GM21528 (cell line): ENCODE data around the gene OSER1.
A peak's percentile ranks its signal among the peaks of the same experiment; 100 is the strongest.
"Not testable (repeated sequence)": the region's sequence is repeated elsewhere in the genome, so short reads cannot be mapped to it uniquely, and the experiment has no call there.

Source experiments
- ATAC-seq: cut with Tn5 transposase; IDR thresholded peaks from one replicate; pipeline ENCODE4 v1.9.1; 2021; ENCODE audit warnings: mild to moderate bottlenecking, moderate library complexity; ENCODE audit not compliant: unreplicated experiment, low FRiP score

The OSER1 gene

DNA sequence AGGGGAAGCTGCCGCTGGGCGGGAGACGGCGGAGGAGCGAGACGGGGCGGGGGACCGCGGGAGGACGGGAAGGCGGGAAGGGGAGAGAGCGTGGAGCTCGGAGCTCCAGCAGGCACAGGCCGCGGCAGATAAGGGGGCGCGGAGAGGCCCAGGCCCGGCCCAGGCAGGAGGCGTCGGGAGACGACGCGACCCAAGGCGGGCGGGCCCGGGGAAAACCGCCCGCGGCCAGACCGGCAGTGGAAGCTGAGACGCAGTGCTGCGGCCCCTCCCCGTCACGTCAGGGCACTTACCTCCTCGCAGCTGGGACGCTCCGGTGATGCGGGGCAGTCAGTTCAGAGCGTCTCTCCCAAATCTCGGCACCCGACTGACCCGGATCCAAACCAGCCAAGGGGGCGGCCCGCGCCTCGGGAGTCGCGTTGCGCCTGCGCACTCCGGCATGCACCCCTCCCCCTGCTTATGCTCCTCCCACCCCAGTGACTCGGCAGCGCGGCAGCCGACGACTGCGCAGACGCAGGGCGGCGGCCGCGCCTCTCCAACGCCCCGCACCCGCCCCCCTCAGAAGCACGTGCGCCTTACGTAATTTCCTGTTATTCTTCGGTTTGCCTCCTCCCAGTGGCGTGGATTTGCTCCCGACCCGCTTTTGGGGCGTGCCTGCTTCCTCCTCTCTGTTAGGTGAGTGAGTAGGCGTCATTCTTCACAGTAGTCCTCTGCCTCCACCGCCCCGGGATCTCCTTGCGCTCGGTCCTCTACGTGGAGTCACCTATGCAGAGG, at the start of gene OSER1:
TSS of gene OSER1 (minus strand) at position 366 of the 771 bp plus-strand sequence. CDS start 3,814 bp downstream, outside the sequence.
- ATAC-seq = peak; percentile 80

DNA sequence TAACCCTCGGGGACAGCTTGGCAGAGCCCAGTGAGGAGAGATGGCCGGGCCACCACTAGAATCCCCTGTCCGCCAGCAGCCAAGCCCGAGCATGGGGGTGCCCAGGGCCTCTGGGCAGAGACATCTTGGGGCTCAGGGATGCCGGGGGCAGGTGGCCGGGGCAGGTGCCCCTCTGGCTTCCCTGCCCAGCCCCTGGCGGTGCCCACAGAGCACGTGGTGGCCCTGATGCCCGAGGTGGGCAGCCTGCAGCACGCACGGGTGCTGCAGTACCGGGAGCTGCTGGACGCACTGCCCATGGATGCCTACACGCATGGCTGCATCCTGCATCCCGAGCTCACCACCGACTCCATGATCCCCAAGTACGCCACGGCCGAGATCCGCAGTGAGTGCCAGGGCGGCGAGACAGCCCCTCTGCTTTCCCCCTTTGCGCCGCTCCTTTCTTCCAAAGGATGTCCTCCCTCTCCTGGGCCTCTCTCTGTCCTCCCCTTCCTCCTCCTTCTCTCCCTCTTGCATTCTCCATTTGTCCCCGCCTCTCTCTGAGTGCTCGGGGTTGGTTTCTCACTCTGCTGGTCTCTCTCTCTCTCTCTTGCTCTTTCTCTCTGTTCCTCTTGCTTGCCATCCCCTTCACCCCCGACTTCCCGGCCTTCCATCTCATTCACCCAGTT, 47.8 kb upstream of the OSER1 start:
- no peak for ATAC-seq

DNA sequence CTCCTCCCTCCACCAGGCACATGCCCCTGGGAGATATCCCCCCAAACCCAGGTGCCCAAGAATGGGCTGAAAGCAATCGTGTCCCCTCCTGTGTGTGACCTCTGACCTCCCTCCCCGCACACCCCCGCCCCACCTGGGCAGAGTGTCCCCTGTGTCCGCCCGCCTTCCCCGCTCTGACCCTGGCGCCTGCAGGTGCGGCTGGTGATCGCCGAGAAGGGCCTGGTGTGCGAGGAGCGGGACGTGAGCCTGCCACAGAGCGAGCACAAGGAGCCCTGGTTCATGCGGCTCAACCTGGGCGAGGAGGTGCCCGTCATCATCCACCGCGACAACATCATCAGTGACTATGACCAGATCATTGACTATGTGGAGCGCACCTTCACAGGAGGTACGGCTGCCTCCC, 46.4 kb upstream of the OSER1 start:
- ATAC-seq = no peak

DNA sequence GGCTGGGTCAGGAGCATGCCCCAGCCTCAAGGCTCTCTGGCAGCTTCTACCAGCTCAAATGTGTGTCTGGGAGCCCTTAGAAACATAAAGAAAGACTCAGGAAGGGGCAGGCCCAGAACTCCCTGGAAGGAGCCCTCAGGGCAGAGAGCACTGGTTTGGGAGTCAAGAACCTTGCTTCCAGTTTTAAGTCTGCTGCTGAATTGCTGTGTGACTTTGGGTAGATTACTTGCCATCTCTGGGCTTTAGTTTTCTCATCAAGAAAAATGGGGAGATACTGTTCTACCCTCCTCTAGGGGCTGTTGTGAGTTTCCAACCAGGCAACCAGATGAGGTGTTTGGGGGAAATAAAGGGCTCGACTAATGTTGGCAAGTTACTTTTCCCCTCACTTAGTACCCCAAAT, 45.4 kb upstream of the OSER1 start:
- ATAC-seq = no peak

DNA sequence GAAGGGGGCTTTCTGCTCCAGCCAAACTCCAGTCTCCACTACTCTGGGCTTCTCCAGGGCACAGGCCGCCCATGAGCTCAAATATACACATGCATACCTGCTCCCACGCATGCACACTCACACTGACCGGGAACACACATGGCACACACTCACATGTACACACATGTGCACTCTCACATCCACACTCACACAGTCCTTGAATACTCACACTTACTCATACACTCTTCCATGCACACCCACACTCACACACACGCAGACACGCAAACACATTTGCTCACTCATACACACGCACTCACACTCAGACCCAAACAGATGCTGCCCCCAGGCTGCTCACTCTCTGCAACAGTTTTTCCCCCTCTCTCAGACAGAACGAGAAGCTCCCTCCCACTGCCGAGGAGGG, 43.5 kb upstream of the OSER1 start:
- no peak for ATAC-seq

DNA sequence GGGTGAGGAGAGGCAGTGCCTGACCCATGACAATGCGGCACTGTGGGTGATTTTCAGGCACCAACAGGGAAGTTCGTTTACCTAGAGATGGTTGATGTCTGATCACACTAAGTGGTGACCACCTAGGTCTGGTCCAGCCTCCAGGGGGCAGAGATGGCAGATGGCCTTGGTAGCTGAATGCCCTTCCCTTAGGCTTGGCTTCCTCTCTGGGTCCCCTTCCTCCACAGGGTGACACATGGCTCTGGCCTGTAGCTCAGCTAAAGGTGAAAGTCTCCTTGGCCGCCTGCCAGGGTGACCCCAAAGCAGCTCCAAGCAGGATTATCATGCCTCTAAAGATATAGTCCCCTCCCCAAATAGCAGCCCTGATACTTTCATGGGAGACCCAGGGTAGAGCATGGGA, 43.0 kb upstream of the OSER1 start:
- ATAC-seq = no peak

DNA sequence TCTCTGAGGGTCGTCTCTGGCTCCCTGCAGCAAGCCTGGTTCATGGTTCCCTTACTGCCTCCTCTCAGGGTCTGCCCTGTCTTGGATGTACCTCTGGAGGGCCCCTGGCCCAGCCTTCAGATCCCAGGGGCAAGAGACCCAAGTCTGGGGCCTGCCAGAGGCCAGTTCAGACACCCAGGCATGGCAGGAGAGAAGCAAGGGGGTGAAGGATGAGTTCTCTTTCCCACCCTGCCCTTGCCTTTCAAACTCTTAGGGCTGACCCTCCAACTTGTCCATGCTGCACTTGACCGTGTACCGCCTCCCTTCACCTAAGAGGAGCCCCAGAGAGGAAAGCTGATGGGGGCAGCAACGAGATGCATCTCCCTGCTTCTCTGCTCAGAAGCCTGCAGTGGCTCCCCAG, 40.7 kb upstream of the OSER1 start:
- no peak for ATAC-seq

DNA sequence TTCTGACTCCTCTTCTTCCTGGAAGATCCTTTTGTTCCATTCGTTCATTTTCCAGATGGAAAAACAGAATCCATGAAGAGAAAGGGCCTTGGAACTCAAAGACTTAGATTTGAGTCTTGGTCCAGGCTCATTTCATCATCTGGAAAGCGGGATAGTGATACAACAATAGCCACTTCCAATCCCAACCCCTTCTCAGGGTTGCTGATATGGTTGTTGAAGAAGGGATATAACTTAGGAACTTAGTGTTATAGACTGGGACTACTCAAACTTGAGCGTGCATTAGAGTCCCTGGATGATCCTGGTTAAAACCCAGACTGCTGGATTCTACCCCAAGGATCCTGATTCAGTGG, 37.8 kb upstream of the OSER1 start:
- ATAC-seq = no peak

DNA sequence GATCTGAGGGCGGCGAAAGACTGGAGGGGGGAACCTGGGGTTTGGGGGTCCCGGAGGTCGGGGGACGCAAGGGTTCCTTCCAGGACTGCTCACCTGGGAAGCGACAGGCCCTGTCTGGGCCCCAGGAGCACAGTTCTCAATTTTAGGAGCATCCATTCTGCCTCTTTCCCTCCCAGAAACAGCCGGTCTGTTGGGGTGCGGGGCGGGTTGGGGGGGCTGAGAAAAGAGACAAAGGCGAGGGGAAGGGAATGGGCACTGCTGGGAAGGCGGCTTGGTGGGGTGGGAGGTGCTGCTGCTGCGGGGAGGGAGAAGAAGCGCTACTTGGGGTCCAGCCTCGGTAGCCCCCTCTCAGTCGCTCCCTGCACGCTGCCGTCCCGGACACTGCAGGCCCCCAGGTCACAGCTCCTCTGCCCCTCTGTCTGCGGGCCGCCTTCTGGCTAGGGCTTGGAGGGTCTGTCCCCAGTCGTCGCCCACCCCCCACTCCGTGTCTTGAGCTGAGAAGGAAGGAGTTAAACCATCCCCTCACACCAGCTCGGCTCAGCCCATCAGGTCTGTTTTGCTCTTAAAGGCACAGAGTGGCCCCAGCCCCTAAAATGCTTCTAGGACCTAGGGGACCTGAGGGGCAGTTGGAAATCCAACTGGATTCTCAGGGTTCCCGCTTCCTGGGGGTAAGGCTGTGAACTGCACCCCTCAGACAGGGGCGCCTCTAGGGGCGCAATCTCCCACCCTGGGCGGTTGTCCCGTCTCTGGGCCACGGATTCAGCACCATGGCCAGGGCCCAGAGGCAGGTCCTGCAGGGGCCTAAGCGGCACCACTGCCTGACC, 37.2 kb upstream of the OSER1 start:
- no peak for ATAC-seq

DNA sequence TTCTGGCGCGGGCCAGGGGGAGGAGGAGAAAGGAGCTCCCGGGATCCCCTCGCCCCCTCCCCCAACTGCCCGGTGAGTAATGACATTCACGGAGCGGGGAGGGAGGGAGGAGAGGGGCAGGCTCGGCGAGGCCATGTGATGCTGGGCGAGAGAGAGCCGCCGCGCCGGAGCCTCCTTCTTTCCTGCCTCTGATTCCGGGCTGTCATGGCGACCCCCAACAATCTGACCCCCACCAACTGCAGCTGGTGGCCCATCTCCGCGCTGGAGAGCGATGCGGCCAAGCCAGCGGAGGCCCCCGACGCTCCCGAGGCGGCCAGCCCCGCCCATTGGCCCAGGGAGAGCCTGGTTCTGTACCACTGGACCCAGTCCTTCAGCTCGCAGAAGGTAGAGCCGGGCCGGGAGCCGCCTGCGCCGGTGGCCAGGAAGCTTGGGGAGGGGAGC, 36.6 kb upstream of the OSER1 start, which contains the start of gene GDAP1L1:
TSS of gene GDAP1L1 (plus strand) at position 178 of the 441 bp plus-strand sequence. CDS start at position 205, 27 bp downstream.
- ATAC-seq = no peak

DNA sequence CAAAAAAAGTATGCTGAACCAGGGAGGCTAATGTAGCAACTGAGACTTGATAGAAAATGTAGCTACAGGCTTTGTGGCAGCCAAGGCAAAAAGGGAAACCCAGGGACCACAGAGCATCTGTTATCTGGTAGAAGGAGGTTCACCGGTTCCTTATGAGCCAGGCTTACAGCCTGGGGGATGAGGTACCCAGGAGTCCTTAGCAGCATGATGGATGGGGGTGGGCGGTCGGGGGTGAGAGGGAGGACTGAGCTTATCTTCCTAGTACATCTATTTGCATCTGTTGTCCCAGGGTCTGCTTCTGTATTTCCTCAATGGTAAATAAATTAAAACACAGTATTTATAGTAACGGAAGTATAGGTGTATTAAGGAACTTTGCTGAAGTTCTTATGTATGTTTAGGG, 35.4 kb upstream of the OSER1 start:
- ATAC-seq = no peak

DNA sequence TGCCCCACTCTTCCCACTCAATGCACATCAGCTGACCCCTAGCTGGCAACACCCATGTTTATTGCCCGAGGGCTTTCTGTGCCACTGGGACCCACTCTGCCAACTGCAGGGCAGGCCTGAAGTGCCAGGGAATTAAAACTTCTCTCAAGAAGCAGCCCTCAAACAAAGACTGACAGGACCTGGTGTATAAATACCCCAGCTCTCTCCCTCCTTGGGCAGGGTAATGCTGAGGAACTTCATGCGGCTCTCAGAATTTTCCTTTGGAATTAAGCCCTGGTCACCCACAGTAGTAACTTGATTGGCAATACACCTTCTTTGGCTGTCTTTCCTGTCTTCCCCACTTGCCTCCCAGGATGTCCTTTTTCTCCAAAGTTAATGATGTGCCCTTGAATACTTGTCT, 31.2 kb upstream of the OSER1 start:
- no peak for ATAC-seq

DNA sequence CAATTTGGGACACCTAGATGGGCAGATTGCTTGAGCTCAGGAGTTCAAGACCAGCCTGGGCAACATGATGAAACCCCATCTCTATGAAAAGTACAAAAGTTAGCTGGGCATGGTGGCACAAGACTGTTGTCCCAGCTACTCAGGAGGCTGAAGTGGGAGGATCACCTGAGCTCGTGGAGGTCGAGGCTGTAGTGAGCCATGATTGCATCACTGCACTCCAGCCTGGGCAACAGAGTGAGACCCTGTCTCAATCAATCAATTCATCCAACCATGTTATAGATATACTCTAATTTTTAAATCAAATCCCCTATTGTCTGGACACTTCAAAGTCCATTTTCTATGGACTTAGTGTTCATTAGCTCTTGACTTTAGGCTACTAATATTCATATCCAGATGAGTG, 26.3 kb upstream of the OSER1 start:
- ATAC-seq = not testable (repeated sequence)

DNA sequence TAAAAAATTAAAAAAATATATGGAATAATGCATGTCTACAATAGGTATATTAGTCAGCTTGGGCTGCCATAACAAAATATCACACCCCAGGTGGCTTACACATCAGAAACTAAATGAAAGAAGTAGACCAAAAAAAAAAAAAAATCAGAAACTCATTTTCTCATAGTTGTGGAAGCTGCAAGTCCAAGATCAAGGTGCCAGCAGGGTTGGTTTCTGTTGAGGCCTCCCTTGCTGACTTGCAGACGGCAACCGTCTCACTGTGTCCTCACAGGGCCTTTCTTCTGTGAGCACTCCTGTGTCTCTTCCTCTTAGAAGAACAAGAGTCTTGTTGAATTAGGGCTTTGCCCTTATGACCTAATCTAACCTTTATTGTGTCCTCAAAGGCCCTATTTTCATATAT, 25.1 kb upstream of the OSER1 start:
- ATAC-seq = no peak

DNA sequence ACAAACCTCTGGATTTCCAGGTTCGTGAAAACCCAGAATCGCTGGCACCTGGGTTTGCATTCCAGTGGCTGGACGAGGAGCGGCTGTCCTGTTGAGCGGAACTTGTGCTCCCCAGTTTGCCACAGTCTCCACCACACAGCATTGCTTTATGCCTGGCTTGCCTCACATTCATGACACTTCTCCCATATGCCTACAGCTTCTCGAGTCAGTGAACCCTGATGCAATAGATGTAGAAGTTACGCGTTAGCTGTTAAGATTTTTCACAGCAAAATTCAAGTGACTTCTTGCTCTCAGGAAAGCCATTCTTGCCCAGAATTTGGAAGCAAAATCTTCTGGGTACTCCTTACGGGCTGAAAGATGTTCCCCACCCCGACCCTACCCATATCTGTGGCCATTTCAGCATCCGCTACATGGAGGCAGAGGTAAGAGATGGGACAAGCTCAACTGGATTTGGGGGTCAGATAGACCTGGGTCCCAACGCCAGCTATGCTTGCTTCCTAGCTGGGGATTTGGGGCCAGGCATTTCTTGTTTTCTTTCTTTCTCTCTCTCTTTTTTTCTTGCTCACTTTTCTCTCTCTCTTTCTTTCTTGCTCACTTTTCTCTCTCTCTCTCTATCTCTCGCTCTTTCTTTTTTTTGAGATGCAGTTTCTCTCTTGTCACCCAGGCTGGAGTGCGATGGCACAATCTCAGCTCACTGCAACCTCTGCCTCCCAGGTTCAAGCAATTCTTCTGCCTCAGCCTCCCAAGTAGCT, 24.2 kb upstream of the OSER1 start:
- no peak for ATAC-seq

DNA sequence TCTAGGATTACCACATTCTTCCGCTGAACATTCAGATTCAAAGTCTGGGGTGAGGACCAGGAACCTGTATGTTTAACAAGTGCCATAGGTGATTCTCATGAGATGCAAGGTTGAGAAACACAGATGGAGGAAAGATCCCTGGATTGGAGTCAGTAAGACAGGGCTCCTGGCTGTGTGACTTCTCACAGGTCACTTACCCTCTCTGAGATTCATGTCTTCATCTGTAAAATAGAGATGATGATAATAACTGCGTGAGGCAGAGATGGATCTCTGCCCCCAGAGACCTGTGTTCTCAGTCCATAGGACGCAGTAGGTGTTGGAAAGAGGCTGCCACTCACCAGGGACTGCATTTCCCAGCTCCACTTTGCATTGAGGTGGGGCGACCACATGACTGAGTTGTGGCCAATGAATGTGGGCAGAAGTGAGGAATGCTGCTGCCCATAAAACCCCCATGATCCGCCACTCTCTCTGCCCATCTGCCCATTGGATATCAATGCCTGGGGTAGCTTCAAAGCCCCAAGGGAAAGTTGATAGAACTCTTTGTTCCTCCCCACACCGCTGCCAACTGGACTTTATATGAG, 23.0 kb upstream of the OSER1 start:
- no peak for ATAC-seq

DNA sequence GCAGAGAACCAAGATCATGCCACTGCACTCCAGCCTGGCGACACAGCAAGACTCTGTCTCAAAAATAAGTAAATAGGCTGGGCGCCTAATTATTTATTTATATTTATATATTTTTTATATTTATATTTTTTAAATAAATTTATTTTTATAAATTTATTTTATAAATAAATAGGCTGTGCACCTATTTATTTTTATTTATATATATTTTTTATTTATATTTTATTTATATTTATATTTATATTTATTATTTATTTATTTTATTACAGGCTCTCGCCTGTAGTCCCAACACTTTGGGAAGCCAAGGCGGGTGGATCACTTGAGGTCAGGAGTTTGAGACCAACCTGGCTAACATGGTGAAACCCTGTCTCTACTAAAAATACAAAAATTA, 21.9 kb upstream of the OSER1 start:
- not testable (repeated sequence) for ATAC-seq

DNA sequence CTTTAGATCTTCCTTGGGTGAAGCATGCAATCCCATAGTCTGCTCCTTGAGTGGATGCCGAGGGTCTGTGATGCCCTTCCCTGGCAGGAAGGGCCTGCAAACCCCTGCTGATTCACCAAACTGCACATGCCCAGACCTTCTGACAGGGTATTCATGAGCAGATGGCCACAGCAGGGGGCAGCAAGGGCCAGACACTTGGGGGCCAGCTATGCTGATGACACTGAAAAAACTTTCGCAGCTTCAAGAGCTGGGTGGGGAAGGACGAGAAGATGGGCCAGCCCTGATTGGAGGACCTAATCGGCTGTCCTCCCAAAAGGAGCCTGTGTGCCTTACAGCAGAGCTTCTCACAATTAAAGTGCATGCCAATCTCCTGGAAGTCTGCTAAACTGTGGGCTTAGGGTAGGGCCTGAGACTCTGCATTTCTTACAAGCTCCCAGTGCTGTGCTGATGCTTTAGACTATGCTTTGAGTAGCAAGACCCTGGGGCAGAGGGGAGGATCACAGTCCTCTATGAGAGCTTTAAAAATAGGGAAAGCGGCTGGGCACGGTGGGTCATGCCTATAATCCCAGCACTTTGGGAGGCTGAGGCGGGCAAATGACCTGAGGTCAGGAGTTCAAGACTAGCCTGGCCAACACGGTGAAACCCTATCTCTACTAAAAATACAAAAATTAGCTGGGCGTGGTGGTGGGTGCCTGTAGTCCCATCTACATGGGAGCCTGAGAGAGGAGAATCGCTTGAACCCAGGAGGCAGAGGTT, 21.3 kb upstream of the OSER1 start:
- no peak for ATAC-seq

DNA sequence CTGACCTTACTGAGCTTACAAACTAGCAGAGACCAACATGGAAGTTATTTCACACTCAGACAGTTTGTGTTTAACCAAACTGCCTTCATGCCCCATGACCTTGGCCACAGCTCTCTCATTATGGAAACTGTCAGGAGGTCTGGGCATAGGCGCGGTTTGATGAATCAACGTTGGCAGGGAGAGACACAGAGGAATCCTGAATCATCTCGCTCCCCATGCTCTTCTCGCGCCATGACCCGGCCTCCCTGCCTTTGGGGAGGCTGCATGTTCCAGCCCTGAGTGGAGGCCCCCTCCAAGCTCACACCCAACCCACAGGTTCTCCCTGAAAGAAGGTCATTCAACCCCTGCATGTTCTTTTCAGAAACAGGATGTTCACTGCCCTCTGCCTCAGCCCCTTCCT, 20.6 kb upstream of the OSER1 start:
- no peak for ATAC-seq
